Epithelial cell of esophagus (primary cell): ENCODE results near the gene RELL1.

Experiments
- DNase-seq: peaks from one replicate; pipeline ENCODE4 v3.0.0; 2010; ENCODE audit warnings: low read depth
- H3K4me3 ChIP-seq: 2 replicates; pipeline ENCODE4 v1.5.1; 2011; ENCODE audit warnings: mild to moderate bottlenecking, low read length, control low read depth
- TF ChIP-seq, protein P1 (sequence below): IDR thresholded peaks from 2 replicates; pipeline ENCODE4 v1.5.1; 2011; ENCODE audit warnings: low read depth, mild to moderate bottlenecking, low read length, control low read depth, inconsistent platforms; ENCODE audit not compliant: insufficient read depth; ENCODE audit errors: missing control alignments

RELL1 gene

DNA sequence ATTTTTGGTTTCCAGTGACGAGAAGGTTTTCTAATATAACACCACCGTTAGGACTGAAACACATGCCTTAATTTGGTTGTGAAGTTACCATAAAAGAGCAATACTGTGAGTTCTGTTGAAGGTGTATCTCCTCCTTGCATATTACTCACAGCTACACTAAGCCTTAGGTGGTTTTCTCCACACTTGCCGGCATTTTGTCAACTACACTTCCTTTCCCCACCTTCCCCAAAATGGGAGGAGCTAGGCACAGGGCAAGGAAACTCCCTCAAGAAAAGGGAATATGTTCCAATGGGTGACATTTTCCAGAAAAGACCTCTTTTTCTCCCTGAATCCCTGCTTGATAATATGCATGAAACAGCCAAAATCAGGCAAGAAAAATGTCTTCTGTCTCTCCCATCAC lies 44.8 kb downstream of the RELL1 start:
- TF ChIP-seq, protein P1, sequence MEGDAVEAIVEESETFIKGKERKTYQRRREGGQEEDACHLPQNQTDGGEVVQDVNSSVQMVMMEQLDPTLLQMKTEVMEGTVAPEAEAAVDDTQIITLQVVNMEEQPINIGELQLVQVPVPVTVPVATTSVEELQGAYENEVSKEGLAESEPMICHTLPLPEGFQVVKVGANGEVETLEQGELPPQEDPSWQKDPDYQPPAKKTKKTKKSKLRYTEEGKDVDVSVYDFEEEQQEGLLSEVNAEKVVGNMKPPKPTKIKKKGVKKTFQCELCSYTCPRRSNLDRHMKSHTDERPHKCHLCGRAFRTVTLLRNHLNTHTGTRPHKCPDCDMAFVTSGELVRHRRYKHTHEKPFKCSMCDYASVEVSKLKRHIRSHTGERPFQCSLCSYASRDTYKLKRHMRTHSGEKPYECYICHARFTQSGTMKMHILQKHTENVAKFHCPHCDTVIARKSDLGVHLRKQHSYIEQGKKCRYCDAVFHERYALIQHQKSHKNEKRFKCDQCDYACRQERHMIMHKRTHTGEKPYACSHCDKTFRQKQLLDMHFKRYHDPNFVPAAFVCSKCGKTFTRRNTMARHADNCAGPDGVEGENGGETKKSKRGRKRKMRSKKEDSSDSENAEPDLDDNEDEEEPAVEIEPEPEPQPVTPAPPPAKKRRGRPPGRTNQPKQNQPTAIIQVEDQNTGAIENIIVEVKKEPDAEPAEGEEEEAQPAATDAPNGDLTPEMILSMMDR, result no peak
- H3K4me3 ChIP-seq, result no peak overlapping the region
- peak; percentile 39 for DNase-seq

DNA sequence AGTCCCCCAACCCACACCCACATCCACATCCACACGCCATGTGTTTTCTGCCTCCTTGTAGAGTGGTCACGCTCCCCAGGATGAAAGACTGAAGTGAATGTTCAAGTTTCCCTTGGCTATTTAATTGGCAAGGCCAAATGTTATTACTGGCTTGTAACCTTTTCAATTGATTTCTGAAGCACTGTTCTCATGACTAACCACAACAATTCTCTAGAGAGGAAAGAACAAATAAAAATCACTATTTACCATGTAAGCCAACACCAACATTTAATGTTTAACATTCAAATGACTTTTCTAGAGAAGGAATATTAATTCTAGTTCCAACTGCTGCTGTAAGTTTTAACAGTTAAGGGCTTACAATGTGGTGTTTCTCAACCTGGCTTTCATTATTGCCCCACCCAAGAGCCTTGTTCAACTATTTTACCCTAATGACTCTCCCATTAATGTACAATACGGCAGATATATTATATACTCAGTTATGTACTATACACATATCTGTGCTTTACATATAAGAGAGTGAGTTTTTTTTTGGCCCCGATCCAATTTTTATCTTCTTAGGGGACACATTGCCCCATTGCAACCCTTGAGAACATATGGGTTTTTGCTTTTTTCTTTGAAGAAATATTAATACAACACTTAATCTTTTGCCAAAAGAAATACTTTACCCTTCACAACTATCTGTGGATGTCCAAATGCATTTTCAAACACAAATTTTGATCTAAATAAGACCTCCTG lies 46.5 kb downstream of the RELL1 start:
- peak; percentile 19 for DNase-seq
- TF ChIP-seq, protein P1, result no peak

DNA sequence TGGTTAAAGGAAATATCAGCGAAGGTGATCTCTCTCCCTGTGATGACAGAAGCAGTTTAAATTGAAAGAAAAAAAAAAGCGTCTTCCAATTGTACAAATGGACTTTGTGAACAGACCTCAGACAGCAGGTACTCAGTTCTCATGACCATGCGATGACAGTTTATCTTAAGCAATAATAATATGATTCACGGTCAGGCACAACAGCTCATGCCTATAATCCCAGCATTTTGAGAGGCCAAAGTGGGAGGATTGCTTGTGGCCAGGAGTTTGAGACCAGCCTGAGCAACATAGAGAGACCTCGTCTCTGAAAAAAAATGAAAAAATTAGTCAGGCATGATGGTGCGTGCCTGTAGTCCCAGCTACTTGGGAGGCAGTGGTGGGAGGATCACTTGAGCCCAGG lies 51.0 kb downstream of the RELL1 start:
- DNase-seq, result no peak
- TF ChIP-seq, protein P1, result no peak
- H3K4me3 ChIP-seq, result no peak overlapping the region

More for the DNA sequence above, 46.5 kb downstream of the RELL1 start:
- H3K4me3 ChIP-seq, result no peak overlapping the region

DNA sequence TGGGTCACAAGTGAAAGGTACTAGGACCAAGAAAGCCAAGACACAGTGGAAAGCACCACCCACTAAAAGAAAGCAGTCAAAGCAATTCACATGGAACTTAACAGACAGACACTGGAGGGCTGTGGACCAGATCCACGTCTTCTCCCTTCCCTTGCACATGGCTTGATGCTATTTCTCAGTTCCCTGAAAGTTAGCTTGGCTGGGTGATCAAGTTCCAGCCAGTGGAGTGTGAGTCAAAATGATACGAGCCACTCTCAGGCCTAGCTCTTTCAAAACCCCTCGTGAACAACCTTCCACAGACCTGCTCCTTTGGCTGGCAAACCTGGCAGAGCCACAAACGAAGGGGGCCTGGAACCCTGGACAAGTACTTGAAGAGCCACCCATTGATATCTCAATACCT lies 52.0 kb downstream of the RELL1 start:
- no peak overlapping the region for H3K4me3 ChIP-seq
- TF ChIP-seq, protein P1, result no peak
- no peak for DNase-seq

DNA sequence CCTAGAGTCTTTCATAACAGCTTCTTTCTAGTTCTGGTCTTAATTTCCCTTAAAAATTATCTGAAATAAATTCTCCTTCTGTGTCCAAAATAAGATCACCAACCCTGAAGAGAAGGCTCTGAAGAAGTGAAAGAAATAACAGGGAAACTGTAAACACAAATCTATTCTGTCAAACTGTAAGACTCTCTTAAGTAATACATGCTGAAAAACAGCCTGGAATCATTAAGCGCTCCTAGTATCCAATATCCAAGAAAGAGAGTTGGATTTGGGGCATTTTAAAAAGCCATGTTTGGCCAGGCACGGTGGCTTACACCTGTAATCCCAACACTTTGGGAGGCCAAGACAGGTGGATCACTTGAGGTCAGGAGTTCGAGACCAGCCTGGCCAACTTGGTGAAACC lies 53.3 kb downstream of the RELL1 start:
- TF ChIP-seq, protein P1, result no peak
- H3K4me3 ChIP-seq, result no peak overlapping the region
- no peak for DNase-seq

DNA sequence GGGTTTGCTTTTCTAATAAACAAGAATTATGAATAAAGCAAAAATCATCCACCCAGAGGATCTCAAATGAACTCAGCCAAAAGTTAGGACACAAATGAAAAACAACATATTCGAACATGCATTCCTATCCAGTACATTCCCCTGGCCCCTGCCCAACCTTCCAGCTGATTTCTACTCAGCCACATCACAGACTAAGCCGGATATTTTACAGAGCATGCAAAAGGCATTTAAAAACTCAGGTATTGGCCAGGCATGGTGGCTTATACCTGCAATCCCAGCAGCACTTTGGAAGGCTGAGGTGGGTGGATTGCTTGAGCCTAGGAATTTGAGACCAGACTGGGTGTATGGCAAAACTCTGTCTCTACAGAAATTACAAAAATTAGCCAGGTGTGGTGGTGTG lies 54.6 kb downstream of the RELL1 start:
- TF ChIP-seq, protein P1, result no peak
- DNase-seq, result no peak
- H3K4me3 ChIP-seq, result no peak overlapping the region

DNA sequence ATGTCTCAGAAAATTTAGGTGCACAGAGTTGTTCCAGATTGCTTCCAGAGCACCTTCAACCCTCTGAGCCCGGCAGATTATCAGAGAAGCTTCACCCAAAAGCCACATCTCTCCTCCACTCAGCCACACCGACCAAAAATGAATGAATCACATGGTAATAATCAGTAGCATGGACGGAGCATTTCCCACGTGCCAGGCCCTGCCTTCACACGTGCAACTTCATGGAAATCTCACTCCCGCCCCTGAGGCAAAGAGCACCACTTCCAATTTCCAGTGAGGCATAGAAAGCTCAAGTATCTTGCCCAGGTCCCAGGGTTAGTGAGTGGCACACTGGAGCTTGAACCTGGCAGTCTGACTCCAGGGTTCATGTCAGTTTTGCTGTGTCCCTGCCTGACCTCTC lies 56.5 kb downstream of the RELL1 start:
- DNase-seq, result no peak

More for the DNA sequence above, 56.5 kb downstream of the RELL1 start:
- TF ChIP-seq, protein P1, result no peak
- no peak overlapping the region for H3K4me3 ChIP-seq
